ENCODE results near the gene WDFY4. TPM values are rescaled to one million over a fixed set of nuclear protein-coding genes. Genes with fewer than 3 reads are reported as not detected.

WDFY4 gene
- total RNA-seq, 1 donor from 2014 or later = not detected

DNA sequence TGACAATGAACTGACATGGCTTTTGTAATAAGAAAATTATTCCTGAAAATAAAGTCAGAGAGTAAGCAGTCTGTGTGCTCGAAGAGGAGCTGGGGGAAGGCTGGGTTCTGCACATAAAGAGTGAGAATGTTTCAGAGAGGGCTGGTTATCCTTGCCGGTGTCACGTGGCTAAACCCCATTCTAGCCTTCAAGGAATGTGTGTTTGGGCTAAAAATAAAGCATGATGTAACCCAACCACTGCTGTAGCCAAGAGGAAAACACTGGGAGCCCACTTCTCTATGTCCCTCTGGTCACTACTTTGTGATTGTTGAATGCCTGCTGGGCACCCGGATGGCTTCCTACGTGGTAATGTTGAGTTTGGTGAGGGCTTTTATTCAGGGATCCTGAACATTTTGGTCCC is 23.5 kb downstream of the WDFY4 start:
- Histone ChIP-seq H3K36me3 (no peaks in the 10 kb centered on the region), H3K4me1 (peaks cover 5% of the 10 kb centered on the region), H4K20me1 (ENCODE audit: low read depth) (no peaks in the 10 kb centered on the region), H3K4me3 (no peak overlapping the region), H3K79me2 (ENCODE audit: low read depth) (no peaks in the 10 kb centered on the region), H3K9me3 (ENCODE audit: low read depth) (no peaks in the 10 kb centered on the region), H3K9ac (no peak overlapping the region), H3K27ac (no peak overlapping the region), H3K4me2 (no peak overlapping the region), H3F3A (ENCODE audit: low read depth) (no peaks in the 10 kb centered on the region), H3K27me3 (no peaks in the 10 kb centered on the region), H2AFZ (replicated peaks) (no peak overlapping the region)
- TF ChIP-seq EZH2phosphoT487 (IDR thresholded peaks at IDR 0.05) (no peak), EZH2 (IDR thresholded peaks at IDR 0.05) (no peak)
- TF ChIP-seq, protein P1, sequence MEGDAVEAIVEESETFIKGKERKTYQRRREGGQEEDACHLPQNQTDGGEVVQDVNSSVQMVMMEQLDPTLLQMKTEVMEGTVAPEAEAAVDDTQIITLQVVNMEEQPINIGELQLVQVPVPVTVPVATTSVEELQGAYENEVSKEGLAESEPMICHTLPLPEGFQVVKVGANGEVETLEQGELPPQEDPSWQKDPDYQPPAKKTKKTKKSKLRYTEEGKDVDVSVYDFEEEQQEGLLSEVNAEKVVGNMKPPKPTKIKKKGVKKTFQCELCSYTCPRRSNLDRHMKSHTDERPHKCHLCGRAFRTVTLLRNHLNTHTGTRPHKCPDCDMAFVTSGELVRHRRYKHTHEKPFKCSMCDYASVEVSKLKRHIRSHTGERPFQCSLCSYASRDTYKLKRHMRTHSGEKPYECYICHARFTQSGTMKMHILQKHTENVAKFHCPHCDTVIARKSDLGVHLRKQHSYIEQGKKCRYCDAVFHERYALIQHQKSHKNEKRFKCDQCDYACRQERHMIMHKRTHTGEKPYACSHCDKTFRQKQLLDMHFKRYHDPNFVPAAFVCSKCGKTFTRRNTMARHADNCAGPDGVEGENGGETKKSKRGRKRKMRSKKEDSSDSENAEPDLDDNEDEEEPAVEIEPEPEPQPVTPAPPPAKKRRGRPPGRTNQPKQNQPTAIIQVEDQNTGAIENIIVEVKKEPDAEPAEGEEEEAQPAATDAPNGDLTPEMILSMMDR (IDR thresholded peaks at IDR 0.05) = no peak
- Mint-ChIP-seq H3K9me3 (no peaks in the 10 kb centered on the region), H3K27ac (no peak overlapping the region), H3K4me1 (peaks cover 4% of the 10 kb centered on the region), H3K36me3 (no peaks in the 10 kb centered on the region), H3K4me3 (no peak overlapping the region), H3K27me3 (ENCODE audit: insufficient read depth, low read depth) (peaks cover 5% of the 10 kb centered on the region)
- no peak for DNase-seq (ENCODE audit: low spot score)

DNA sequence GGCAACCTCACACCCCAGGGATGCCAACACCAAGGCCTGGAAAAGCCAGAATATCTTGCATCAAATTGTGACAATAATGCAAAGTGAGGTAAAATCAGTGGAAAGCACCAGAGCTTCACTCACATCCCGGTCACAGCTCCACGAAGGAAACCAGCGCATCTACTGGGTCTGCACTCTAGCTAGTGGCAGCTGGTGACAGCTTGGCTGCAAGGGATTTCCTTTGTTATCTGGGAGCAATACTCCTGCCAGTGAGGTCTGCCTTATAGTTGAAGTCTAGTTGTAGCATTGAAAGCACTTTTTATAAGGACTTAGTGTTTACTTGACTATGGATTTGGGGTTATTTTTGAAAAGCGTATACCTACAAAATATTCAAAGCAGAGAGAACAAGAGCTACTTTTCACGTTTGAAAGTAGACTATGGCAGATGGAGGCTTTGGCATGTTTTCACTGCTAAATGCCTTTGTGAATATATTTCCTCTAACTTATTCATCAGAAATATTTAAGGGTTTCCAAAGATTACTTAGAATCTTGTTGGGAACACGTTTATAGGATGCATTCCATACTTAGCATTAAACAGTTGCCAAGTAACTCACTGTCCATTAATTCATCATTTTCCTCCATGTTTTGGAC is 26.1 kb downstream of the WDFY4 start:
- no peaks in the 10 kb centered on the region for H3K36me3 ChIP-seq
- H3K9ac ChIP-seq = no peak overlapping the region
- no peaks in the 10 kb centered on the region for H3K36me3 Mint-ChIP-seq
- peaks cover 4% of the 10 kb centered on the region for H3K4me1 Mint-ChIP-seq
- H3F3A ChIP-seq (ENCODE audit: low read depth) = no peaks in the 10 kb centered on the region
- no peak overlapping the region for H2AFZ ChIP-seq (replicated peaks)
- H3K27ac ChIP-seq = no peak overlapping the region
- no peaks in the 10 kb centered on the region for H3K9me3 Mint-ChIP-seq
- H3K4me3 ChIP-seq = no peak overlapping the region
- no peaks in the 10 kb centered on the region for H3K9me3 ChIP-seq (ENCODE audit: low read depth)
- H3K27me3 Mint-ChIP-seq (ENCODE audit: insufficient read depth, low read depth) = peaks cover 2% of the 10 kb centered on the region
- H3K27ac Mint-ChIP-seq = no peak overlapping the region
- no peaks in the 10 kb centered on the region for H3K27me3 ChIP-seq
- H3K4me1 ChIP-seq = peaks cover 5% of the 10 kb centered on the region
- no peak for TF ChIP-seq EZH2 (IDR thresholded peaks at IDR 0.05)
- TF ChIP-seq, protein P1 (IDR thresholded peaks at IDR 0.05) = no peak
- TF ChIP-seq EZH2phosphoT487 (IDR thresholded peaks at IDR 0.05) = no peak
- H3K4me2 ChIP-seq = no peak overlapping the region
- no peak for DNase-seq (ENCODE audit: low spot score)
- no peaks in the 10 kb centered on the region for H4K20me1 ChIP-seq (ENCODE audit: low read depth)
- H3K79me2 ChIP-seq (ENCODE audit: low read depth) = no peaks in the 10 kb centered on the region
- no peak overlapping the region for H3K4me3 Mint-ChIP-seq

DNA sequence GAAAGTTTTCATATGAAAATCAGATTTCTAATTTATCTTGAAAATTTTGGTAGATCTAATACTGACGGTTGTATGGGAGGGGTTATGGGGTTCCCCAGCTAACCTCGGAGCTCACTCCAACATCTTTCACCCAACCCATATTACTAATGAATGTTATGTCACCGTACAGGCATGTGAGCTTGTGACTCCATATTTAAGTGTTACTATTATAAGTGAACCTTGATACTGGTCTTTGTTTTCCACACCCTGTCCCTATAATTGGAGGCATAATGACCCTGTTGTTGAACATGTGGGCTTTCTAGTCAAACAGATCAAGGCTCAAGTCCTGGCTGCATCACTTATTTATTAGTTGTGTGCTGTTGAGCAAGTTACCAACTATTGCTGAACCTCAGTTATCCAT is 27.2 kb downstream of the WDFY4 start:
- H3K36me3 Mint-ChIP-seq = no peaks in the 10 kb centered on the region
- Histone ChIP-seq H3K9ac (no peak overlapping the region), H3K27me3 (no peaks in the 10 kb centered on the region), H3K27ac (no peak overlapping the region), H3K9me3 (ENCODE audit: low read depth) (no peaks in the 10 kb centered on the region), H2AFZ (replicated peaks) (no peak overlapping the region), H3K79me2 (ENCODE audit: low read depth) (no peaks in the 10 kb centered on the region), H3F3A (ENCODE audit: low read depth) (no peaks in the 10 kb centered on the region), H4K20me1 (ENCODE audit: low read depth) (no peaks in the 10 kb centered on the region), H3K4me2 (no peak overlapping the region), H3K4me3 (no peak overlapping the region), H3K36me3 (no peaks in the 10 kb centered on the region), H3K4me1 (no peaks in the 10 kb centered on the region)
- DNase-seq (ENCODE audit: low spot score) = no peak
- H3K4me3 Mint-ChIP-seq = no peak overlapping the region
- H3K4me1 Mint-ChIP-seq = no peaks in the 10 kb centered on the region
- H3K9me3 Mint-ChIP-seq = no peaks in the 10 kb centered on the region
- TF ChIP-seq, protein P1 (IDR thresholded peaks at IDR 0.05) = no peak
- TF ChIP-seq EZH2 (IDR thresholded peaks at IDR 0.05) (no peak), EZH2phosphoT487 (IDR thresholded peaks at IDR 0.05) (no peak)
- H3K27ac Mint-ChIP-seq = no peak overlapping the region
- H3K27me3 Mint-ChIP-seq (ENCODE audit: insufficient read depth, low read depth) = peaks cover 2% of the 10 kb centered on the region
